H7 (cell line): ENCODE measurements around the gene C11orf42. TPM values are rescaled to one million over a fixed set of nuclear protein-coding genes. Genes with fewer than 3 reads are reported as not detected.
"Not testable (repeated sequence)": the region's sequence is repeated elsewhere in the genome, so short reads cannot be mapped to it uniquely, and the experiment has no call there.

Experiments
- DNase-seq: peaks from one replicate; pipeline ENCODE4 v3.0.0; 2012
- H3K27me3 ChIP-seq: 2 replicates; pipeline ENCODE4 v1.6.0; 2011; ENCODE audit warnings: mild to moderate bottlenecking, low read length; ENCODE audit not compliant: control insufficient read depth, insufficient read depth
- H3K36me3 ChIP-seq: replicated peaks from 2 replicates; pipeline ENCODE4 v1.5.1; 2011; ENCODE audit warnings: low read length; ENCODE audit not compliant: control insufficient read depth, insufficient read depth
- H3K4me3 ChIP-seq: 2 replicates; pipeline ENCODE4 v1.5.1; 2011; ENCODE audit warnings: low read depth, mild to moderate bottlenecking, control low read depth, low read length, moderate library complexity; ENCODE audit not compliant: insufficient read depth
- total RNA-seq: library from RNA; depleted of rRNA; stranded (reverse); fragments of >200 nt; shearing (Covaris generic); gene quantifications from 2 replicates; pipeline ENCODE4 v1.2.3, GENCODE V29; 2014

Gene C11orf42
- total RNA-seq, 1 experiment from 2014 or later, result not detected

GRCh38 chr11:6234387-6235107 lies 29.2 kb downstream of the C11orf42 start, which contains the start of gene FHIP1B:
Gene FHIP1B (minus strand): TSS chr11:6234636. CDS start chr11:6224516, 10,120 bp downstream.
- peak within 1 kb of the TSS; percentile 76 for H3K4me3 ChIP-seq
- no peaks in the 10 kb centered on the region for H3K27me3 ChIP-seq
- DNase-seq, result peak; percentile 96
- no peaks in the 10 kb centered on the region for H3K36me3 ChIP-seq

GRCh38 chr11:6237266-6237665 lies 31.9 kb downstream of the C11orf42 start:
- DNase-seq, result no peak
- no peaks in the 10 kb centered on the region for H3K36me3 ChIP-seq
- no peaks in the 10 kb centered on the region; the same call in 1 of the 2 replicates for H3K27me3 ChIP-seq
- no peak overlapping the region for H3K4me3 ChIP-seq

DNA sequence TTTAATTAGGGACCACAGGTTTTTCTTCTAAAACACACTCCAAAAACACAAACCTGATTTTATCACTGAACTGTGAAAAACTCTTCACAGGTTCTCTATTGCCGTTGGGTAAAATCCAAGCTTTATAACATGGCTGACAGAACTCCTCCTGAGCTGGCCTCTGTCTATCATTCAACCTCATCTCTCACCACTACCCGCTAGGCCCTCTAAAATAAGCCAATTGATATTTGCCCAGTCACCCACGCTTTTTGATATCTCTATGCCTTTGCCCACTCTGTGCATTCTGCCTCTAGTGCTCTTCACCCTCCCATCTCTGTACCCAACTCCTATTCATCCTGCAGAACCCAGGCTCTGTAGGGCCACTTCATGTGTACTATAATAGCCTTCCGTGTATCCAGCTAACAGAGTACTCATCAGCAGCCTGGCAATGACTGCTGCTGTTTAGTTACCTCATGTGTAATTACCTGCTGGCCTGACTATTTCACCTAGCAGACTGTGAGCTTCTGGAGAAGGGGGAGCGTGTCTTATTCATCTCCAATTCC lies 32.5 kb downstream of the C11orf42 start:
- Histone ChIP-seq H3K27me3 (no peaks in the 10 kb centered on the region; the same call in 1 of the 2 replicates), H3K36me3 (no peaks in the 10 kb centered on the region), H3K4me3 (no peak overlapping the region)
- DNase-seq, result no peak

GRCh38 chr11:6238902-6239301 lies 33.5 kb downstream of the C11orf42 start, which contains the start of gene CNGA4:
Gene CNGA4 (plus strand): TSS chr11:6239089. CDS start chr11:6239207, 118 bp downstream.
- H3K4me3 ChIP-seq, result no peak within 1 kb of the TSS
- DNase-seq, result peak; percentile 41
- H3K27me3 ChIP-seq, result no peaks in the 10 kb centered on the region; the same call in 1 of the 2 replicates
- no peaks in the 10 kb centered on the region for H3K36me3 ChIP-seq

GRCh38 chr11:6240139-6240538 lies 34.8 kb downstream of the C11orf42 start:
- no peaks in the 10 kb centered on the region; the same call in 1 of the 2 replicates for H3K27me3 ChIP-seq
- H3K36me3 ChIP-seq, result no peaks in the 10 kb centered on the region
- no peak overlapping the region for H3K4me3 ChIP-seq
- no peak for DNase-seq

DNA sequence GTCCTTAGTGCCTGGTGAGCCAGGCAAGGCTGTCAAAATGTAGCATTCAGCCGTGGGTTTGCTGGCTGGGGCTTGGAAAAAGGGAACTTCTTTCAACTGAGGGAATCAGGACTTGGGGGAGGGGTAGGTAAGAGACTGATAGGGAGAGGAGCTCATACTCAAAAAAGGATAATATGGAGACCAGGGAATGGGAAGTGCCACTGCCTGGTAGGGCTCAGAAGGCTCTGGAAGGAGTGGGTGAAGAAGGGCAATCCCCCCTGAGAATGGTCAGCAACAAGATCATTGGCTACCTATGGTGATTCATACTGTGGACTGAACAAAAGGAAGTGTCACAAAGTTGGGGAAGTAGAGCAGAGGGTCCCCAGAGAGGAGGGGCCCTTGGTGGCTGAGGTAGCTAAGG lies 35.4 kb downstream of the C11orf42 start:
- Histone ChIP-seq H3K4me3 (no peak overlapping the region), H3K27me3 (no peaks in the 10 kb centered on the region; the same call in 1 of the 2 replicates), H3K36me3 (no peaks in the 10 kb centered on the region)
- DNase-seq, result no peak

- Histone ChIP-seq H3K36me3 (no peaks in the 10 kb centered on the region), H3K27me3 (no peaks in the 10 kb centered on the region; the same call in none of the 2 replicates), H3K4me3 (no peak overlapping the region)
- DNase-seq, result no peak
These were observed 36.0 kb downstream of the C11orf42 start for GRCh38 chr11:6241316-6241715.

DNA sequence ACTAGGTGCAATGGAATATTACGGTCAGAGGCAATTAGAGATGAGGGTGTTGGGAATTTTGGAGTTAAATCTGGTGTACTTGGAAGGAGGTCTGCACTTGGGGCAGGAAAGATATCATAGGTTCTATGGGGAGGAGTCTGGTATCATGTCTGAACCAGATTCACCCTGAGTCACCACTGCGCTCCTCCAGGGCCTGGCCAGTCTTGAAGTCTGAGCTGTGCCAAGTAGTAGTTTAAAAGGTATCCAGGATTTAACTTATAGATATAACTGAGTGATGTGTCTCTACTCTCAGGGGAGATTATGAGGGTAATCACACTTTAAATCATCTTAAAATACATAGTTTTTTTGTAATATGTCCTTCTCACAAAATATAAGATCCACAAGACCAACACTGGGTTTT lies 40.2 kb downstream of the C11orf42 start:
- Histone ChIP-seq H3K36me3 (no peaks in the 10 kb centered on the region), H3K4me3 (no peak overlapping the region), H3K27me3 (no peaks in the 10 kb centered on the region; the same call in none of the 2 replicates)
- DNase-seq, result no peak

DNA sequence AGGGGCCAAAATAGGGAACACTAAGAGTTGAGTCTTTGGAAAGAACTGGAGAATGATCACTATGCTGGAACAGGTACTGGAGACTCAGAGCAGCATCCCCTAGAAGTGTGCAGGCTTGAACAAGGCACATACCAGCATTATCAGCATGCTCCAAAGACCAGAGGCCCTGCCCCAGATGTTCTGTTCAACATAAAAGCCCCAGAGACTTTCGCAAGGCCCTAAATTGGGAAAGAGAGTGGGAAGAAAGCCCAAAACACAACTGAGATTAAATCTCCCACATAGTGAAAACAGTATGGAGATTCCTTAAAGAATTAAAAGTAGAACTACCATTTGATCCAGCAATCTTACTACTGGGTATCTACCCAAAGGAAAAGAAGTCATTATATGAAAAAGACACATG lies 42.9 kb downstream of the C11orf42 start:
- Histone ChIP-seq H3K27me3 (no peaks in the 10 kb centered on the region; the same call in none of the 2 replicates), H3K36me3 (no peaks in the 10 kb centered on the region), H3K4me3 (no peak overlapping the region)
- no peak for DNase-seq

DNA sequence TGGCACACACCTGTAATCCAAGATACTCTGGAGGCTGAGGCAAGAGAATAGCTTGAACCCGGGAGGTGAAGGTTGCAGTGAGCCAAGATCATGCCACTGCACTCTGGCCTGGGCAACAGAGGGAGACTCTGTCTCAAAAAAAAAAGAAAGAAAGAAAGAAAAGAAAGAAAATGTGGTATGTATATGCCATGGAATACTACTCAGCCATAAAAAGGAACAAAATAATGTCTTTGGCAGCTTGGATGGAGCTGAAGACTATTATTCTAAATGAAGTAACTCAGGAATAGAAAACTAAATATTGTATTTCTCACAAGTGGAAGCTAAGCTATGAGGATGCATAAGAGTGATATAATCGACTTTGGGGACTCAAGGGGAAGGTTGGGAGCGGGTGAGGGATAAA lies 43.5 kb downstream of the C11orf42 start:
- DNase-seq, H3K27me3 ChIP-seq, H3K36me3 ChIP-seq: not testable (repeated sequence)

GRCh38 chr11:6249770-6250555 lies 44.6 kb downstream of the C11orf42 start:
- no peak overlapping the region for H3K4me3 ChIP-seq
- no peaks in the 10 kb centered on the region; the same call in none of the 2 replicates for H3K27me3 ChIP-seq
- no peak for DNase-seq
- H3K36me3 ChIP-seq, result no peaks in the 10 kb centered on the region

More for the DNA sequence above, 43.5 kb downstream of the C11orf42 start:
- not testable (repeated sequence) for H3K4me3 ChIP-seq

DNA sequence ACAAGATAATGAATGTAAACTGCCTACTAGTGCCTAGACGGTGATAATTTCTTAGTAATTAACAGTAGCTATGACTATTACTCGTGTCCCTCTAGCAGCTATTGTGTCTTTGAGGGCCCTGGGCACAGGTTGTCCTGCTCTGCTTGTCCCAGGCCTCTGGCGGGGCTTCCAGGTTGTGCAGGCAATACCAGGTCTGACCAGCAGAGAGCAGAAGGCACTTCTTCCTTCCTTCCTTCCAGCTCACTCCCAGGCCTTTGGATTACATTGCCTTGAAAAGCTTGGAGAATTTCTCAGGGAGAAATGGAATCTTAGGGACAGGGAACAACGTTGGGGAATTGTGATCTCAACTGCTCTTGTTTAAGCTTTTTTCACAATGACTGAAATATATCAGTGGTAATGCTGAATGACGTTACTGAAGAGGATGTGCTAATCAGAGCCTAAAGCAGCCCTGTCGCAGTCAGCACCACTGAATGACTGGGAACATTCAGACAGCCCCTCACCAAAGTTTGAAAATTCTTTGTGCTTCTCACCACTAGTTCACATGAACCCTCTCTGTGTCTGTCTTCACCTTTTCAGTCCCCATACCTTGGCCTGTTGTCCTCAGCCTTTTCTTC lies 45.9 kb downstream of the C11orf42 start:
- DNase-seq, result peak; percentile 85
- Histone ChIP-seq H3K36me3 (no peaks in the 10 kb centered on the region), H3K27me3 (peaks cover 6% of the 10 kb centered on the region), H3K4me3 (no peak overlapping the region)

DNA sequence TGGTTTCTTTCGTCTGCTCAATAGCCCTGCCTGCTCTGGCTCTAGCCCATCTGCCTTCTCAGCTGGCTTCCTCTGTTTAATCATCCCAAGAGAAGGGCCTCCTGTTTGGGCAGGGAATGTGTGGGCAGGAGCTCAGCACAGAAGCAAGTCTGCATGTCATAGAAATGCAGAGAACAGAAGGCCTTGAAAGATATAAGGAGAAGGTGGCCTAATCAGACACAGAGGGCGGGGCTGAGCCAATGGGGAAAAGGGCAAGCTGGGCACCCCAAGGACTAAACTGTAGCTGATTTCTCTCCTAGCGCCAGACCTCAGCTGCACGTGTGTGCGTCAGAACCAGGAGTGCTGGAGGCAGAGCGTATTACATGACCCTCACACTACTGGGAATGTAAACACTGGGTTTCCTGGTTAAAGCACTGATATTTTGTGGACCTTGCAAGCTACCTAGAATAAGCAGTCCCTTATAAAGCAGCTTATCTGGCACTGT lies 46.7 kb downstream of the C11orf42 start:
- peaks cover 9% of the 10 kb centered on the region for H3K27me3 ChIP-seq
- H3K4me3 ChIP-seq, result no peak overlapping the region
- no peaks in the 10 kb centered on the region for H3K36me3 ChIP-seq
- no peak for DNase-seq

GRCh38 chr11:6253197-6253596 lies 47.8 kb downstream of the C11orf42 start:
- Histone ChIP-seq H3K27me3 (peaks cover 19% of the 10 kb centered on the region), H3K4me3 (no peak overlapping the region), H3K36me3 (no peaks in the 10 kb centered on the region)
- DNase-seq, result no peak
